Glomerular visceral epithelial cell (primary cell): ENCODE data around the gene LGALS7.
A peak's percentile ranks its signal among the peaks of the same experiment; 100 is the strongest.
"Not testable (repeated sequence)": the region's sequence is repeated elsewhere in the genome, so short reads cannot be mapped to it uniquely, and the experiment has no call there.

ENCODE experiments used
- DNase-seq: peaks from one replicate; pipeline ENCODE4 v3.0.0-alpha.2; 2016; ENCODE audit errors: extremely low spot score

LGALS7 gene

DNA sequence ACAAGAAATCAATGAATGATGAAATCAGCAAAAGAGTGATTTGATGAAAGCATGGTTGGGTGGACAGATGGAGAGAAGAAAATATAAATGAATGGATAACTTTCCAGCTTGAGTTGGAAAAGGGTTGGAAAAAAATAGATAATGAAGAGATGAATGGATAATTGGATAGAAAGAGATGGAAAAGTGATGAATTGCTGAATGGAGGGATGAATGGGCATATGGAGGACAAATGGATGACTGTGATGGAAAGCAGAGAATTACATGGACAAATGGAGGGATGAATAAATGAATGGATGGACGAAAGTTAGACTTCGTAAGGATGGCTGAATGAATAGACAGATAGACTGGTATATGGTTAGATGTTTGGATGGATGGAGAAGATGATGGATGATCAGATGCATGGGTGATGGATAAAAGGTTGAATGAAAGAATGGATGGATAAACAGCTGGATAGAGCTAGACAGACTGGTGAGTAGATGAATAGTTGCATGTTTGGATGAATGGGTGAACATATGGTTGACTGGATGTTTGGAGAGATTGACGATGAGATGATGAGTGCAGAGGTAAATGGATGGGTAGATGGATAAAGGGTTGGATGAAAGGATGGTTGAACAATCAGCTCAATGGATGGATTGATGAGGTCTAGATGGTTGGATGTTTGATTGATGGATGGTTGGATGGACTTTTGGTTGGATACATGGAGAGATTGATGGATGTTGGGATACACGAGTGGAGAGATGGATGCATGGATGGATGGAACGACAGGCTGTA, 27.4 kb upstream of the LGALS7 start:
- DNase-seq = no peak

- DNase-seq = no peak
Observed at GRCh38 chr19:38799104-38799503, 25.8 kb upstream of the LGALS7 start.

GRCh38 chr19:38797781-38798180, 24.5 kb upstream of the LGALS7 start:
- DNase-seq = not testable (repeated sequence)

- DNase-seq = no peak
Observed at GRCh38 chr19:38796154-38796553, 22.8 kb upstream of the LGALS7 start.

DNA sequence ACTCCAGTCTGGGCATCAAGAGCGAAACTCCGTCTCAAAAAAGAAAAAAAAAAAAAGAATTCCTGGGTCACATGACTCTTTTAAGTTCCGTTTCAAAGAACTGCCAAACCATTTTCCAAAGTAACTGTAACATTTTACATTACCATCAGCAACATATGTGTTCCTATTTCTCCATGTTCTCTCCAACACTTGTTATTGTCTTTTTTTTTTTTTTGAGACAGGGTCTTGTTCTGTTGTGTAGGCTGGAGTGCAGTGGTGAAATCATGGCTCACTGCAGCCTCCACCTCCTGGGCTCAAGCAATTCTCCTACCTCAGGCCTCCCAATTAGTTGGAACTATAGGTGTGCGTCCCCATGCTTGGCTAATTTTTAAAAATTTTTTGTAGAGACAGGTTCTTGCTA, 22.2 kb upstream of the LGALS7 start:
- no peak for DNase-seq

DNA sequence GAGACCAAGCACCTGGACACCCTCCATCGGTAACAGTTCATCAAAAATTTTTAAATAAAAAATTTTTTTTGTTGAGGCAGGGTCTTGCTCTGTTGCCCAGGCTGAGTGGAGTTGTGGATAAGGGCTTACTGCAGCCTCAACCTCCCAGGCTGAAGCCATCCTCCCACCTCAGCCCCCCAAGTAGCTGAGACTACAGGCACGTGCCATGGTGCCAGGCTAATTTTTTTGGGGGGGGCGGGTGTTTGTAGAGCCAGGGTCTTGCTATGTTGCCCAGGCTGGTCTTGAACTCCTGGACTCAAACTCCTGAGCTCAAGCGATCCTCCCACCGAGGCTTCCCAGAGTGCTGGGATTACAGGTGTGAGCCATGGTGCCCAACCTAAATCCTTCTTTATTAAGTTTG, 20.4 kb upstream of the LGALS7 start:
- no peak for DNase-seq

GRCh38 chr19:38793177-38793576, 19.9 kb upstream of the LGALS7 start:
- DNase-seq = peak; percentile 16

DNA sequence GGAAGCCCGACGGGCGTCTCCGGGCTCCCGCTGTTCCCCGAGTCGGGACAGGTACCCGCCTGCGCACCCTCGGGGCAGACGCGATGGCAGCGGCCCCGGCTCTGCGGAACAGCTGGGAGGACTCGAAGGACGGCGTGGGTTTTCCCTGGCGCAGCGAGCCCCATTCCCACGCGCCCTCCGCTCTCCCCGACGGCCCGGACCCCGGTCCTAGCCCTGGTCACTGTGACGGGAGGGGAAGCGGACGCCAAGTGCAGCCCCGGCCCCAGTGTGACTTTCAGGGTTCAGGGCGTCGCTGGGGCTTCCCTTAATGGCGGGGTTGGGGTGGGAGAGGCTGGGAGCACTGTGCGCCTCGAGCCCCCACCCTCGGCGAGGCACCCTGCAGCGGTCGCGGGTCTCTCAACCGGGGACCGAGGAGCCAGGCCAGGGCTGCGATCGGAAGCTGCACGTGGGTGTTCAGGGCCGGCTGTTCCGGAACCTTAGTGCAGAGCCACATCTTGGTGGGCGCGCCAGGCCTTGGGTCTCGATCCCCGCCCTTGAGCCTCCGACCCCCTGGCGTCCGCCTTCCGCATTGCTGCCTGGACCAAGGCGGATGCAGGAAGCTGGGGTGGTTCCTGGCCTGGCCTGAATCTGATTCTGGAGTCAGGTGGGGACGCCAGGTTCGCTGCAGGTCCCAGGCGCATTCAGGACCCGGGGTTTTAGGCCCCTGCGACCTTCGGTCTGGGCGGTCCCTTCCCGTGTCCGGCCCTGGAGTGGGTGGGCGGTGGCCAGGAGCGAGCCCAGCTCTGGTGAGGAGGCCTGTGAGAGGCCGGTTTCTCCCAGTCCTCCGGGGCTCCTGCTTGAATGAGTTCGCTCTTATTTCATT, 19.2 kb upstream of the LGALS7 start:
- no peak for DNase-seq

- not testable (repeated sequence) for DNase-seq
Observed at GRCh38 chr19:38791451-38792064, 18.2 kb upstream of the LGALS7 start.

- not testable (repeated sequence) for DNase-seq
Observed at GRCh38 chr19:38790507-38791403, 17.4 kb upstream of the LGALS7 start.

- no peak for DNase-seq
Observed at GRCh38 chr19:38788478-38789243, 15.3 kb upstream of the LGALS7 start, which contains the start of gene LGALS7B. Gene LGALS7B (plus strand): TSS chr19:38789200. CDS start chr19:38789227, 27 bp downstream.

DNA sequence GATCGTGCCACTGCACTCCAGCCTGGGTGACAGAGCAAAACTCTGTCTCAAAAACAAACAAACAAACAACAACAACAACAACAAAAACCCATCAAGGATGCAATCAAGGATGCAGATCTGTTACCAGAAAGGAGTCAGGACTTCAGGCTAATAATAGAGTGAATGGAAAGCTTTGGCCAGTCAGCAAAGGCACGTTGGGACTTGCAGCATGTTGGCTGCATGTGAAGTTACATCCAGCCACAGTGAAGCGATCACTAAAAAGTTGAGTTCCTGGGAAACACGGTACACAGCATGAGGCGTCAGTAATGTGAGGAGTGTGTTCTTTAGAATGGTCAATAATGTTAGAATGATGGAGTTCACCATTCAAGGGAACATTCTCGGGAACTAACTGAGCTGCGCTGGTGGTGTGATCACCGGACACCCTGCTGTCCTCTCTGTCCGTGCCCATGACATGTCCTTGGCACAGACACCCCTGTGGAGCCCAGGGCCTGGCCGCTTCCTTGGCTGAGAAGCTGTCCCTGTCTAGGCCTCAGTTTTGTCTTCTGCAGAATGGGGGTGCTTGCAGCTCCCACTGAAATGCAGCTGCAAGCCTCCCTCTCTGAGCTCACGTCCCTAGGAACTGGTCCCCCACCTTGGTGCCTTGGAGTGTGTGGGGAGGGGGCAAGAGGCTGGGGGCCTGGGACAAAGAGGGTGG, 13.4 kb upstream of the LGALS7 start:
- no peak for DNase-seq

GRCh38 chr19:38786061-38786460, 12.7 kb upstream of the LGALS7 start:
- not testable (repeated sequence) for DNase-seq

DNA sequence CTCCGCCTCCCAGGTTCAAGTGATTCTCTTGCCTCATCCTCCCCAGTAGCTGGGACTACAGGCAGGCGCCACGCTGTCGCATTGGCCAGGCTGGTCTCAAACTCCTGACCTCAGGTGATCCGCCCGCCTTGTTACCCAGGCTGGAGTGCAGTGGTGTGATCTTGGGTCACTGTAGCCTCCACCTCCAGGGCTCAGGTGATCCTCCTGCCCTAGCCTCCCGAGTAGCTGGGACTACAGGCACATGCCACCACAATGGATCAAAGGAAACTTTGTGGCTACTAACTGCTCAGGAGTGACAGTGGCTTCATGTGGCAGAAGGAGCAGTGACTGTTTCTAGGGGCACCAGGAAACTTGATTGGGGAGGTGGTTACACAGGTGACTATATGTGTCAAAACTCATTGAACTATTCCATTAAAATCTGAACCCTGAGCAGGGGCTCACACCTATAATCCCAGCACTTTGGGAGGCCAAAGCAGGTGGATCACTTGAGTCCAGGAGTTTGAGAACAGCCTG, 11.9 kb upstream of the LGALS7 start:
- no peak for DNase-seq

- no peak for DNase-seq
Observed at GRCh38 chr19:38784224-38784623, 10.9 kb upstream of the LGALS7 start.

DNA sequence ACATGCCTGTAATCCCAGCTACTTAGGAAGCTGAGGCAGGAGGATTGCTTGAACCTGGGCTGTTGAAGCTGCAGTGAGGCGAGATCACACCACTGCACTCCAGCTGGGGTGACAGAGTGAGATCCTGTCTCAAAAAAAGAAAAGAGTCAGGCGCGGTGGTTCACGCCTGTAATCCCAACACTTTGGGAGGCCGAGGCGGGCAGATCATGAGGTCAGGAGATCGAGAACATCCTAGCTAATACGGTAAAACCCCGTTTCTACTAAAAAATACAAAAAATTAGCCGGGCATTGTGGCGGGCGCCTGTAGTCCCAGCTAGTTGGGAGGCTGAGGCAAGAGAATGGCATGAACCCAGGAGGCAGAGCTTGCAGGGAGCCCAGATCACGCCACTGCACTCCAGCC, 8.9 kb upstream of the LGALS7 start:
- not testable (repeated sequence) for DNase-seq

DNA sequence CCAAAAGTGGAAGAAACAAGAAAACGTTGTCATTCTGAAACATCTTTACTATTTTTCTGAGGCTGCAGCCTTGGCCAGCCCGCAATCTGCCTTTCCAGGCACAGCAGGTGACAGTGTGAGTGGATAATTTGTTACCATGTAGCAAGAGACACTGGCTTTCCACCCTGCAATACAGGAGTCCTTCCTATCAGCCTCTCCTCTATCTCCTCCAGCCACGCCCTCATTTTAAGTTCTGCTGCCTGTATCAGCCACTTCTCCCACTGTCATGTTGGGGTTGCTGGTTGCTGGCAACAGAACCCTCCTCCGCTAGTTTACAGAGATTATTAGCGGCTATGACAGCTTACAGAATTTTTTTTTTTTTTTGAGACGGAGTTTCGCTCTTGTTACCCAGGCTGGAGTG, 7.7 kb upstream of the LGALS7 start:
- no peak for DNase-seq

GRCh38 chr19:38780443-38780842, 7.1 kb upstream of the LGALS7 start:
- DNase-seq = no peak

GRCh38 chr19:38778733-38779132, 5.4 kb upstream of the LGALS7 start:
- DNase-seq = no peak
